Endodermal cell (in vitro differentiated cells): ENCODE results near the gene PGGT1B. TPM values are rescaled to one million over a fixed set of nuclear protein-coding genes. Genes with fewer than 3 reads are reported as not detected.

ENCODE experiments used
- DNase-seq: peaks from one replicate; pipeline ENCODE4 v3.0.0-alpha.2; 2017
- H3K27ac ChIP-seq: 2 replicates; pipeline ENCODE4 v1.5.1; 2013; ENCODE audit warnings: mild to moderate bottlenecking, low read depth, low read length, moderate library complexity
- H3K27me3 ChIP-seq: 2 replicates; pipeline ENCODE4 v1.6.1; 2013; ENCODE audit warnings: mild to moderate bottlenecking, low read length, moderate library complexity; ENCODE audit not compliant: insufficient read depth, control insufficient read depth, poor library complexity, severe bottlenecking
- H3K36me3 ChIP-seq: 2 replicates; pipeline ENCODE4 v1.7.0; 2013; ENCODE audit warnings: mild to moderate bottlenecking, low read length, moderate library complexity; ENCODE audit not compliant: control insufficient read depth, insufficient read depth
- H3K4me1 ChIP-seq: one replicate; pipeline ENCODE4 v1.7.0; 2013; ENCODE audit warnings: low read length; ENCODE audit not compliant: control insufficient read depth, insufficient read depth
- H3K4me3 ChIP-seq: 2 replicates; pipeline ENCODE4 v1.5.1; 2013; ENCODE audit warnings: mild to moderate bottlenecking, low read length, moderate library complexity
- H3K9ac ChIP-seq: 2 replicates; pipeline ENCODE4 v1.6.1; 2013; ENCODE audit warnings: mild to moderate bottlenecking, low read length, moderate library complexity; ENCODE audit not compliant: poor library complexity, severe bottlenecking; ENCODE audit errors: extremely low read depth
- H3K9me3 ChIP-seq: 2 replicates; pipeline ENCODE4 v1.6.1; 2013; ENCODE audit warnings: mild to moderate bottlenecking, low read length, moderate library complexity; ENCODE audit not compliant: control insufficient read depth
- H3K27ac Mint-ChIP-seq: 2 replicates; pipeline ENCODE4 v1.8.0; 2020; ENCODE audit warnings: mixed read lengths
- H3K27me3 Mint-ChIP-seq: 2 replicates; pipeline ENCODE4 v1.8.0; 2021; ENCODE audit warnings: mild to moderate bottlenecking, mixed read lengths; ENCODE audit not compliant: insufficient read depth
- H3K36me3 Mint-ChIP-seq: 2 replicates; pipeline ENCODE4 v1.8.0; 2020; ENCODE audit warnings: low read depth, mixed read lengths
- H3K4me1 Mint-ChIP-seq: 2 replicates; pipeline ENCODE4 v1.8.0; 2020; ENCODE audit warnings: mixed read lengths
- H3K4me3 Mint-ChIP-seq: 2 replicates; pipeline ENCODE4 v1.8.0; 2020; ENCODE audit warnings: mild to moderate bottlenecking, moderate library complexity, mixed read lengths
- H3K9me3 Mint-ChIP-seq: 2 replicates; pipeline ENCODE4 v1.8.0; 2020; ENCODE audit warnings: mild to moderate bottlenecking, mixed read lengths
- CTCF ChIP-seq: fragments of 200-600 bp; sonication (generic); conservative IDR thresholded peaks from 2 replicates; pipeline ENCODE4 v1.5.0; 2021; ENCODE audit warnings: antibody characterized with exemption, mild to moderate bottlenecking
- WGBS, 2 experiments: methylation state at CpG; one replicate each; pipeline versions ENCODE4 v1.1.5 to v1.1.7; 2013; ENCODE audit warnings: missing lambda C conversion rate in 2 of 2, mixed read lengths in 1 of 2; ENCODE audit not compliant: insufficient coverage in 1 of 2, insufficient read length in 1 of 2; 5-methylcytosine and 5-hydroxymethylcytosine counted together
- total RNA-seq, 2 donors: library from RNA; stranded (reverse); fragmentation: NEBNext Ultra II Directional in 1 of 2; extraction: Animal tissue kit (Norgen Biotek cat#: 25700) in 1 of 2; gene quantifications; 2 replicates in 1 of 2; 3 replicates in 1 of 2; pipeline ENCODE4 v1.2.1, GENCODE V29; 2021

Gene PGGT1B
- total RNA-seq, 2 donors from 2014 or later: 43.7 to 44.9 TPM

- peaks cover 29% of the 10 kb centered on the region for H3K36me3 Mint-ChIP-seq
- H3K4me1 Mint-ChIP-seq: no peaks in the 10 kb centered on the region
- no peaks in the 10 kb centered on the region for H3K27me3 Mint-ChIP-seq
- Histone ChIP-seq H3K27ac (no peak overlapping the region), H3K27me3 (no peaks in the 10 kb centered on the region), H3K4me3 (no peak overlapping the region), H3K4me1 (no peaks in the 10 kb centered on the region), H3K9me3 (no peaks in the 10 kb centered on the region), H3K36me3 (peaks cover 41% of the 10 kb centered on the region), H3K9ac (no peak overlapping the region)
- no peak overlapping the region for H3K27ac Mint-ChIP-seq
- TF ChIP-seq CTCF: no peak
- WGBS, 2 experiments: 91 to 100% methylated on average over 1 of the region's 1 CpG
- H3K4me3 Mint-ChIP-seq: no peak overlapping the region
- H3K9me3 Mint-ChIP-seq: no peaks in the 10 kb centered on the region
- no peak for DNase-seq
Observed at GRCh38 chr5:115227281-115227680, 35.4 kb downstream of the PGGT1B start.

GRCh38 chr5:115214541-115214940, 48.1 kb downstream of the PGGT1B start:
- no peak for TF ChIP-seq CTCF
- no peak overlapping the region for H3K27ac Mint-ChIP-seq
- 86% methylated on average over 1 of the region's 1 CpG; no CpG with 5 or more reads in 1 of the 2 experiments for WGBS, 2 experiments
- Histone ChIP-seq H3K36me3 (peaks cover 34% of the 10 kb centered on the region), H3K9ac (no peak overlapping the region), H3K4me1 (no peaks in the 10 kb centered on the region), H3K27ac (no peak overlapping the region), H3K9me3 (no peaks in the 10 kb centered on the region), H3K4me3 (no peak overlapping the region), H3K27me3 (no peaks in the 10 kb centered on the region)
- H3K4me3 Mint-ChIP-seq: no peak overlapping the region
- no peaks in the 10 kb centered on the region for H3K4me1 Mint-ChIP-seq
- H3K27me3 Mint-ChIP-seq: no peaks in the 10 kb centered on the region
- H3K9me3 Mint-ChIP-seq: no peaks in the 10 kb centered on the region
- peaks cover 19% of the 10 kb centered on the region for H3K36me3 Mint-ChIP-seq
- DNase-seq: no peak

- Histone ChIP-seq H3K27ac (no peak overlapping the region), H3K4me3 (no peak overlapping the region), H3K36me3 (peaks cover 20% of the 10 kb centered on the region), H3K9ac (no peak overlapping the region), H3K27me3 (no peaks in the 10 kb centered on the region), H3K9me3 (no peaks in the 10 kb centered on the region), H3K4me1 (no peaks in the 10 kb centered on the region)
- H3K27ac Mint-ChIP-seq: no peak overlapping the region
- H3K36me3 Mint-ChIP-seq: peaks cover 8% of the 10 kb centered on the region
- no peak for DNase-seq
- H3K27me3 Mint-ChIP-seq: no peaks in the 10 kb centered on the region
- TF ChIP-seq CTCF: no peak
- H3K9me3 Mint-ChIP-seq: no peaks in the 10 kb centered on the region
- no peak overlapping the region for H3K4me3 Mint-ChIP-seq
- WGBS, 2 experiments: 86 to 91% methylated on average over 1 to 3 of the region's 3 CpGs
- no peaks in the 10 kb centered on the region for H3K4me1 Mint-ChIP-seq
Observed at GRCh38 chr5:115209279-115209678, 53.4 kb downstream of the PGGT1B start.
